HG03139 (cell line): ENCODE measurements around the gene P4HB.
"Not testable (repeated sequence)": the region's sequence is repeated elsewhere in the genome, so short reads cannot be mapped to it uniquely, and the experiment has no call there.

ENCODE experiments used
- ATAC-seq: cut with Tn5 transposase; IDR thresholded peaks from one replicate; pipeline ENCODE4 v1.9.1; 2021; ENCODE audit not compliant: unreplicated experiment

The P4HB gene

GRCh38 chr17:81849457-81849856 lies 10.9 kb downstream of the P4HB start:
- ATAC-seq: no peak

- no peak for ATAC-seq
Measured at GRCh38 chr17:81846743-81847689, 13.3 kb downstream of the P4HB start.

- no peak for ATAC-seq
Measured at GRCh38 chr17:81845881-81846742, 14.2 kb downstream of the P4HB start.

- ATAC-seq: no peak
Measured at GRCh38 chr17:81845361-81845760, 15.0 kb downstream of the P4HB start.

- no peak for ATAC-seq
Measured at GRCh38 chr17:81844887-81845286, 15.4 kb downstream of the P4HB start.

GRCh38 chr17:81844327-81844851 lies 15.9 kb downstream of the P4HB start:
- no peak for ATAC-seq

- ATAC-seq: no peak
Measured at GRCh38 chr17:81843713-81844326, 16.5 kb downstream of the P4HB start.

GRCh38 chr17:81842725-81843504 lies 17.4 kb downstream of the P4HB start:
- no peak for ATAC-seq

- no peak for ATAC-seq
Measured at GRCh38 chr17:81842378-81842724, 18.0 kb downstream of the P4HB start.

GRCh38 chr17:81841866-81842265 lies 18.5 kb downstream of the P4HB start:
- no peak for ATAC-seq

GRCh38 chr17:81840826-81841778 lies 19.2 kb downstream of the P4HB start:
- no peak for ATAC-seq

- not testable (repeated sequence) for ATAC-seq
Measured at GRCh38 chr17:81840059-81840458, 20.3 kb downstream of the P4HB start.

GRCh38 chr17:81839301-81839700 lies 21.0 kb downstream of the P4HB start:
- ATAC-seq: no peak

- no peak for ATAC-seq
Measured at GRCh38 chr17:81838753-81839255, 21.5 kb downstream of the P4HB start.

- ATAC-seq: no peak
Measured at GRCh38 chr17:81837641-81838040, 22.7 kb downstream of the P4HB start.

- ATAC-seq: no peak
Measured at GRCh38 chr17:81834831-81835267, 25.5 kb downstream of the P4HB start, which contains the start of gene PPP1R27. Gene PPP1R27 (minus strand): TSS chr17:81835050. CDS start chr17:81834953, 97 bp downstream.

GRCh38 chr17:81833921-81834830 lies 26.2 kb downstream of the P4HB start:
- no peak for ATAC-seq
